GM20431 (cell line): ENCODE data around the gene TMEM44.

Experiments
- in situ Hi-C: fragments of 300-500 bp; cut with MseI, MboI; formaldehyde crosslinking; loops from one replicate; pipeline ENCODE4 v1.15.0; 2020; ENCODE audit warnings: low sequenced_read_pairs; ENCODE audit not compliant: unreplicated experiment

Gene TMEM44, protein sequence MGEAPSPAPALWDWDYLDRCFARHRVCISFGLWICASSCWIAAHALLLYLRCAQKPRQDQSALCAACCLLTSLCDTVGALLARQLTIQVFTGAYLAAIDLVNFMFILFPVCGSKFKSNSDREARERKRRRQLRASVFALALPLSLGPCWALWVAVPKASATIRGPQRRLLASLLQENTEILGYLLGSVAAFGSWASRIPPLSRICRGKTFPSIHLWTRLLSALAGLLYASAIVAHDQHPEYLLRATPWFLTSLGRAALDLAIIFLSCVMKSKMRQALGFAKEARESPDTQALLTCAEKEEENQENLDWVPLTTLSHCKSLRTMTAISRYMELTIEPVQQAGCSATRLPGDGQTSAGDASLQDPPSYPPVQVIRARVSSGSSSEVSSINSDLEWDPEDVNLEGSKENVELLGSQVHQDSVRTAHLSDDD

DNA sequence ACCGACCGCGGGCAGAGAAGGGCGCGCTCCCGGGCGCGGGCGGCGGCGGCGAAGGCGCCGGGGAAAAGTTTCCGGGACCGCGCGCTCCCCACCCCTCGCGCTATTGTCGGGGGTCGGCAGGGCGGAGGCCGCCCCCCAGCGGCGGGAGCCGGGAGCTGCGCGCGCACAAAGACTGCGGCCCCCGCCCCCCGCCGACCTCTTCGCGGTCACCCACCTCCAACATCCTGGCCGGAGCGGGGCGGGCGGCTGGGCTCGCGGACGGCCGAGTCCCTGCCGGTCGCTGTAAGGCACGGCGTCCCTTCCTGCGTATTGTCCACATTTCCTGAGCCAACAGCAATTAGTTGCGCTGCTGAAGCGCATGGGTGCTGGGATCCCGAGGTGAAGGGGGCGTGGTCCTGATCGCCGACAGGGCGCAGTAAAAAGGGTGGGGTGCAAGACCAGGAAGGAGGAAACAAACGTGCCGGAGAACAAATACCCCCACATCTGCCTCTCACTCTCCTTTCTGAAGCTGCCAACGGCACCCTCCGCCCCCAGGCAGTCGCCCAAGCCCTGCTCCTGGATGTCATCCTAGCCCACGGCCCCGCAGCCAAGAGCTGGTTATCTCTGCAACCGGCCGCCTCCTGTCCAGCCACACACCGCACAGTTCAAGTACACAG lies at the start of gene TMEM44:
Gene TMEM44 (minus strand): TSS at position 71 of the 656 bp plus-strand sequence. CDS start 204 bp downstream, outside the sequence.
- in situ Hi-C loops = no loop called here

DNA sequence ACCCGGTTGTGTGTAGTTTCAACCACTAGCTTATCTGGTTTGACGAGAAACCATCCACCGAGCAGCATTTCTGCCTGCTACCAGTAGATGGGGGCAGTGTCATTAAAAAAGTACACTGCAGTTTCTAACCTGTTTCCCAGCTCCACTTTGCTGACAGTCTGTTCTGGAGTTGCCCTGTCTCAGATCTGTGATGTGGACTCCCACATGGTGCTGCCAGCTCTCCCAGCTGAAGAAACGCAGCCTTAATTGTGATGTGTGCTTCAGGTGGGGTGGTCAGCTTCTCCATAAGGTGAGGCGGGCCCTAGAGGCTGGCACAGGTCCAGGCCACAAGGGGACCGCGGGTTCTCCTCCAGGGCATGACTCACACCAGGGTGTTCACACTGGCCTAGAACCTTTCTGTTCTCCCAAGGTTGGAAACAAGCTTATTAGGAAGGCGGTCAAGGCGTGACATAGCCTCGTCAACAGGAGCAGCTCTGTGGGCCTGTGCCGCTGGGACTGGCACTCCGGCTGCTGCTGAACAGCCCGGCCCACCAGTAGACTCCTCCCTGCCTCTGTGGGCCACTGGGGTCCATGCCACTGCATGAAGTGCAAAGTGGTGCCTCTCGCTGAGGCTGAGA lies 49.6 kb upstream of the TMEM44 start:
- in situ Hi-C loops = loop anchor here (10.0 kb wide), 2 partner anchors 422 to 582 kb away; no protein-coding TSS in a partner anchor

DNA sequence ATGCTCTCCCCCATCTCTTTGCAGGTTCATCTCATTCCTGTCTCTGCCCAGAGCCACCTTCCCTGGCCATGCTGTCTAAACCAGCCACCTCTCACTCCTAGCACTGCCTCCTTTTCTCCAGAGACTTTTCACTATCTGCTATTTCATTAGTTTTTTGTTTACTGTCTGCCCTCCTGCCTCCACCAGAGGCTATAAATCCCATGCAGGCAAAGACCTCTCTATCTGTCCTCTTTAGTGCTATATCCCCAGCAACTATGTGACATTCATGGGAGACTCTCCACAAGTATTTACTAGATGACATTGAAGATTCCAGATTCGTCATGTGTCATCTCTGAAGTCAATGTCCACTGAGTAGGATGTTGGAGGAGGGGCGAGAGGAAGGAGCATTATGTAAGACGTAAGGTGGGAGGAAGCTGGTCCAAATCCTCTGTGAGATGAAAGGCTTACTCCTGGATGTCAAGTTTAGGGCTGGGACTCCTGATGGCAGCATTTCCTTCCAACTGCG lies 49.0 kb upstream of the TMEM44 start:
- in situ Hi-C loops = loop anchor here (10.0 kb wide), 2 partner anchors 423 to 583 kb away; no protein-coding TSS in a partner anchor

DNA sequence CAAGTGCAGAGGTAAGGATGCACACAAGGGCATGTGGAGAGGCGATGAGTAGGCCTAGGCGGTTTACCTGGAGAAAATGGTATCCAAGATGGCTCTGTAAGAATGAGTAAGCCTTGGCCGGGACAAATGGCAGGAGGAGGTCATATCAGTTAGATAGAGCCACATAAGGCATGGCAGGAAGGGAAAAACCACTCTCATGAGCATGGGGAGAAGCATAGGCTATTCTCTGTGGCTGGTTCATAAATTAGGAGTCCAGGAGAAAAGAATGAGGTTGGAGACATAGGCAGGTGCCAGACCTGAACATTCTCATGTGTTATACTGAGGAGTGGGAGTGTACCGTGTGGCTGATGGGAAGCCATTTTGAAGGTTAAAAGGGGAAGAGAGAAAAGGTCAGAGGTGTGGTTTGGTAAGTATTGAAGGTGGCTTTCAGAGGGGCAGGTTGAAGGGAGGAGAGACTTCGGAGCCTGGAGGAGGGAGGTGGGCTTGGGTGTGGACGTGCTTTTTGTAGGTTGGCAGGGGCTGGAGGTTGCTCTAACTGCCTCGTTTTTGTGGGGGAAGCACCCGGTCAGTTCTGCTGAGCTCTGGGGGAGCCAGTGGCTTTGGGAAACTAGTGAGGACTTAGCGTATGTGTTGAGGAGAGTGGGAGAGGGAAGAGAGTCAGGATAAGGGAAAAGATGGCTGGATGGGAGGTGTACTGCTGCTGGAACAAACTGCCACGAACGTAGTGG lies 47.8 kb upstream of the TMEM44 start:
- in situ Hi-C loops = loop anchor here (10.0 kb wide), 2 partner anchors 424 to 584 kb away; no protein-coding TSS in a partner anchor

DNA sequence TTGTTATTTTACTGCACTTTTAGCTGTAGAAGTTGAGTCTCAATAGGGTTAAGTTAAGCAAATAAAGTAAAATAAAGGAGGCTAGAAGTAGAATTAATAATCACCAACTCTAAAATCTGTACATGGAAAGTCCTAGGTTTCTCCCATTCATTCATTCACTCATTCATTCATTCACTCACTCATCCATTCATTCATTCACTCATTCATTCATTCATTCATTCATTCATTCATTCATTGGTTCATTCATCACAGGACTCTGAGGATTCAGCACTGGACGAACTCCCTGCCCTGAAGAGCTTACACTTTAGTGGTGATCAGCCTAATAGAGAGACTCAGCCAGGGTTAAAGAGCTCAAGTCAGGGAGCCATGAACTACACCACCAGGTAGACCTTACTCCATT lies 43.3 kb upstream of the TMEM44 start:
- in situ Hi-C loops = no loop called here

DNA sequence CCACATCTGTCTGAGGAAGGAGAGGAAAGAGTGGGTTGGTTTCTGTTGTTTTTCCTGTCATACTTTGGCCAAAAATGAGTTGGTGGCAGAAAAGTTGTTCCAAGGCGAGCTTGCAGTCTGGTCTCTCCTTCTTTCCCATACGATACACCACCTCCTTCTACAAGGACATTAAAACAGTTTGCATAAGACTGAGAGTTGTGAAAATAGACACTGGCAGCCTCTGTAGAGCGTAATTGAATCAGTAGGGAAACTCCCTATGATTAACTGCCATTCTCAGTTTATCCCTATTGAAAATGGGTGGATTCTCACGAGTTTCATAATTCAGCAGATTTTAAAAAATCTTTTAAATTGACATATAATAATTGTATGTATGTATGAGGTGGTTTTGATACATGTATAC lies 42.5 kb upstream of the TMEM44 start:
- in situ Hi-C loops = no loop called here

DNA sequence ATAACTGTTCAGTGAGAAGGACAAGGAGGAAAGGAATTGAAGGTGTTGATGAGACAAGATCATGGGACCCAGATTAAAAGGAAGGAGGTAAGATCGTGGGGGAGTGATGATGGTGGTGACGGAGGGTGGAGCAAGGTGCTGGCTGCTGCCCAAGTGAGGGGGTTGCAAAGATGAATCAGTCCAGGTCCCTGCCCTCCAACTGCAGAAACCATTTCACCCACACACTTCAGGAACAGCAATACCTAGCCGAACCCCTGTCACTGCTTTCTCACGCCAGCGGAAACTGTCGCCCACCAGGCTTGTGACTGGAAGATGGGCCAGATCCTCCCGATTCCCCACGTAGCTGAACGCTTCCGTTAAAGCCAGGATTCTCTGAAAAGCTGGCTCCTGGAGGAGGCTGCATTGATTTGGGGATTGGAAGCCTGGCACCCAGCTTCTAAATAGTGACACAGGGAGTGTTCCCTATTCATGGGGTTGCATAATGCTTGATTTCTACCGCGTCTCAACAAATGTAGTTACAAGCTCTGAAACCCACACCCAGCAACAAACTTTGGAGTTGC lies 41.9 kb upstream of the TMEM44 start:
- in situ Hi-C loops = no loop called here

DNA sequence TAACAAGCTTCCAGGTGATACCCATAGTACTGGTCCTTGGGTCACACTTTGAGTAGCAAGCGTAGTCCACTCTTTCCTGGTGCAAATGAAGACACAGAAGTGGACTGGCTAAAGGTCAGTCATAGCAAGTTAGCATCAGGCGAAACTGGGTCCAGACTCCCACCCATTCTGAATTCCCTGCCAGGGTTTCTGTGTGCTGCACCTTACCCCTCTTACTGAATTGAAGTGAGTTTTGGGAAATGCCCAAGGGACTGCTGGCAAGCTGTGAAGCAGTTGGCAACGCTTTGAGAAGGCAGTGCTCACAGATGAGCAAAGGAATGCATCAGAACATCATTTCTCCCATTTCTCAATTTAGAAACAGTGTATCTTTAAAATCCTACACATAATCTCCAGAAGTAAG lies 40.5 kb upstream of the TMEM44 start:
- in situ Hi-C loops = loop anchor here (25.0 kb wide), 1 partner anchor 864 kb away; the partner anchor contains the start of gene PPP1R2

DNA sequence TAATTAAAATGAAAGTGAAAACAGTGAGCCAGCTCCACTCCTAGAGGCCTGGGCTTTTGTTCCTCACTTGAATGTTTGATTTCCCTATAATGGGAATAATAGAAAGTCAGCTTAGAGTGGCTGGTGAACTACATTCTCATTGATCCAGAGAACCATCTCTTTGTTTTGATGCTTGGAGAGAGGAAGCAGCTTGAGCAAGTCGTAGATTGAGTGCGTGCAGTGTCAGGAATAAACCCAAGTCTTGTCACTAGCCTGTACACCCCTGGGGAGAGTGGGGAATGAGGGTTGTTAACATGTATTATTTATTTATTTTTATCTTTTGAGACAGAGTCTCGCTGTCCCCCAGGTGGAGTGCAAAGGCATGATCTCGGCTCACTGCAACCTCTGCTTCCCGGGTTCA lies 39.7 kb upstream of the TMEM44 start:
- in situ Hi-C loops = loop anchor here (25.0 kb wide), 1 partner anchor 864 kb away; the partner anchor contains the start of gene PPP1R2

DNA sequence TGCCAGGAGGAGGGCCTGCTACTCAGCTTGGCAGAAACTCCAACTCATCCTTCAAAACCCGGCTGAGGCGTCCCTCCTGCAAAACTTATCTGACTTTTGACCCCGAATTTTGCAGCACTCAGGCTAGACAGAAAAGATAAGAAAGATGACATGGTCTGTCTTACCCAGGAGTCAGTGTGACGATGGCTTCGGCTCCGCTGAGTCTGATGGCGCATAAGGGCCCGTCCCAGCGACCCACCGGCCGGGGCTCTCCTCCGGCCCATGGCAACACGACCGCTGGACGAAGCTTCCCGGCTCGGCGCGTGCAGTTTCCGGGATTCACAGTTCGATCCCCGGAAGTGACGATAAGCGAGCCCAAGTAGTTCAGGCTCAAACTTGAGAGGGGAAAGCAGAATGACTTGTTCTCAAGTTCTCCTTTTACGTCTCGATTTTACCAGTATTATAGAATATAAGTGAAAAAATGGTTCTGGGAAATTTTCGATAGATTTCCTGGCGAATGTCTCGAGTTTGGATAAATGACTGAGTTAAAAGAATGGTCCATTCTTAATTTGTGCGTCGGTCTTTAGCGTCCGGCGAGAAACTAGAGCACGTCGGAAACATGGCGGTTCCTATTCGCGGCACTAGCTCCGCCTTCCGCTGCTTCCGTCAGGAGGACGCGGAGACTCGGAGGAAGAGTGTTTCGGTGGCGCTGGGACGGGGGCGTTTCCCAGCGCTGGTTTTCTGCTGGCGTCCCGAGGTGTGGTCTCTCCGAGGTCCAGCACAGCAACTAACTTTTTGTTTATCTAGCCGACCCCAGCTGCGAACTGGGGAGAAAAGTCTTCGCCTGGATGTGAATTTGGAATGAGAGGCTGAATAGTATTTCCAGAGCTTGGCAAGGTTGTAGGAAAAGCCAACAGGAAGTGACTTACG lies 38.9 kb upstream of the TMEM44 start, which contains the start of gene LSG1:
Gene LSG1 (minus strand): TSS at position 292 of the 909 bp plus-strand sequence. CDS start 29 bp downstream, at position 263.
- in situ Hi-C loops = loop anchor here (25.0 kb wide), 1 partner anchor 865 kb away; the partner anchor contains the start of gene PPP1R2

DNA sequence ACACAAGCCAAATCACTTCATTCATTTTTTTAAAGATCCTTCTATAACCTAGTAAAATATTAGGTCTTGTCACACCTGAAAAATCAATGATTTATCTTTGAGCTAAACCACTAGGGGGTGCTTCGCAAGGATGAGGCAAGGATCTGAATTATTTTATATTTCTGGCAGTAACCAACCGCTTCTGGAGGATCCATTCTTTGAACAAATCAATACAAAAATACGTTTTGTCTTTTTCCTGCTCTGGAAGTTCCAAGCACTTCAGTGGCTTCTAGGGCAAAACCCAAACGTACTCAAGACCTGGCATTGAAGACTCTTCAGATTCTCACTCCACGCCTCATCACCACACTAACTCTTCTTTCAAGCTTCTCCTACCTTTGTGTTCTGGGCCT lies 38.3 kb upstream of the TMEM44 start:
- in situ Hi-C loops = loop anchor here (25.0 kb wide), 1 partner anchor 866 kb away; the partner anchor contains the start of gene PPP1R2

DNA sequence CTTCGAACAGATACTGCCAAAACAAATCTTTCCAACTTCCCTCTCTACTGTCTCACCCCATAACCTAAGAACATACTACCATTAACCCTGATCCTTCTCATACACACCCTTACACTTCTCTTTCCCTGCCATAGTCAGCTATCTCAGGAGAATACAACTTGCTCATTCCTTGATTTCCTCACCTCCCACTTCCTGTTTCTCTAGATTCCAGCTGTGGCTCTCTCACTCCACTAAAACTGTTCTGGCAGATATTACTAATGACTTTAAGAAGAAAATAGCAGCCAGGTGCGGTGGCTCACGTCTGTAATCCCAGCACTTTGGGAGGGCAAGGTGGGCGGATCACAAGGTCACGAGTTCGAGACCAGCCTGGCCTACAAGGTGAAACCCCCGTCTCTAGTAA lies 34.1 kb upstream of the TMEM44 start:
- in situ Hi-C loops = loop anchor here (25.0 kb wide), 1 partner anchor 870 kb away; the partner anchor contains the start of gene PPP1R2

DNA sequence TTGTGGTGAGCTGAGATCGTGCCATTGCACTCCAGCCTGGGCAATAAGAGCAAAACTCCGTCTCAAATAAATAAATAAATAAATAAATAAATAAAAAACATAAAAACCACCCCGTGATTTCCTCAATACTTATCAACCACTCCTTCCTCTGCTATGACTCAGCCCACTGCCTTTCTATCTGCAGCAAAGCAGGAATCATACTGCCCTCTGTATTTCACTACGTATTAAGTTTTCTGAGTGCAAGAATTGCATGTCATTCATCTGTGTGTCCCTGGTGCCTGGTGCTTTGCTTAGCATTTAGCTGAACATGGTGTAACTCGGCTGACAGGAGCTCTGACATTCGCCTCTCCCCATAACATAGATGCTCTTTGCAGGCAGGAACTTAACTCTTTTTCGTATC lies 31.6 kb upstream of the TMEM44 start:
- in situ Hi-C loops = loop anchor here (25.0 kb wide), 1 partner anchor 872 kb away; the partner anchor contains the start of gene PPP1R2

DNA sequence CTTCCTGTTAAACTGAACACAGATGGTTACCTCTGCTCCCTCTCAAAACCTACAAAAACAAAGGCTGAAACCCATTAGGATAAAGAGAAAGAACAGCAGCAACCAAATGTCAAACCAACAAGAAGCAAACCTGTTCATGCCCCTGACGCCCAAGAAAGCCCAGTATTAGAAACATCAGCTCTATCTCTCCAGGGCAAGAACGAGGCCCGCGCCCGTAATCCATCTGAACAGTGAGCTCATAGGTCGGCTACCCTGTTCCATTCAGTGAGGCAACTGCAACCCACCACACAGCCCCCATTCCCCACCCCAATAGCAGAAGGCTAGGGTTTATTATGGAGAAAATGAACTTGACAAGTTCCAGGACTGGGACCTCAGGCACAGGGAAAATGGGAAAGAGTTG lies 28.7 kb upstream of the TMEM44 start:
- in situ Hi-C loops = loop anchor here (25.0 kb wide), 1 partner anchor 875 kb away; the partner anchor contains the start of gene PPP1R2

DNA sequence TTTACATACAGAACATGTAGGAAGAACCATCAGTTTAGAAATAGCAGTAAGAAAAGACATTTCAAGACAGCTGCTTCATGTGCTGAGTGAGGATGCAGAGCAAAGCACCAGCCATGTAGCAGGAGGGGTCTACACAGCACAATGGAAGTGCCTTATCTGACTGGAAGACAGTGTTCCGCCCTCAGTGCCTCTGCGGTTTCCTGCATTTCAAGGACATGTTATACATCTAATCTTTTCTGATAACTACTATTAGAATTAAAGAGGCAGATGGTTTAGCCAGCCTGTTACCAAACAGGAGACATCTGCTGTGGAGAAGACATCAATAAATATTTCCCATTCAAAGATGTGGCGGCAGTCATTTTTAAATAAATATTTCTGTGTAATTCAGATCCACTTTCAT lies 28.2 kb upstream of the TMEM44 start:
- in situ Hi-C loops = loop anchor here (25.0 kb wide), 1 partner anchor 876 kb away; the partner anchor contains the start of gene PPP1R2

DNA sequence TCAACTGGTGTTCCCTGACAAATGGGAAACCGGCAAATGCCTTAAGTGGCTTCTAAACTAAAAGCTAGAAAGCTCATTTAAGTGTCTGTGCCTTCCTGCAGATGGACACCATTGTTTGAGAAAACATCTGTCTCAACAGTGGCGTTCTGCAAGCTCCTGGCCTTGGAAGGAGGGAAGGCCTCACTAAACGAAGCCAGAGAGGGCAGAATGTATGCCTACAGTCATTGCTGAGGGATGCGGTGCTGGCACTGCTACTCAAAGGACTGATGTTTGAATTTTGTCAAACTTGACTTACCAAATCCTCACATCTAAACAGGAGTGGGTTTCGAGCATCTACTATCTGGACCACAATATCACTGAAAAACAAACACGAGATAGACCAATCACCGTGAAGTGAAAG lies 26.6 kb upstream of the TMEM44 start:
- in situ Hi-C loops = loop anchor here (25.0 kb wide), 1 partner anchor 878 kb away; the partner anchor contains the start of gene PPP1R2

DNA sequence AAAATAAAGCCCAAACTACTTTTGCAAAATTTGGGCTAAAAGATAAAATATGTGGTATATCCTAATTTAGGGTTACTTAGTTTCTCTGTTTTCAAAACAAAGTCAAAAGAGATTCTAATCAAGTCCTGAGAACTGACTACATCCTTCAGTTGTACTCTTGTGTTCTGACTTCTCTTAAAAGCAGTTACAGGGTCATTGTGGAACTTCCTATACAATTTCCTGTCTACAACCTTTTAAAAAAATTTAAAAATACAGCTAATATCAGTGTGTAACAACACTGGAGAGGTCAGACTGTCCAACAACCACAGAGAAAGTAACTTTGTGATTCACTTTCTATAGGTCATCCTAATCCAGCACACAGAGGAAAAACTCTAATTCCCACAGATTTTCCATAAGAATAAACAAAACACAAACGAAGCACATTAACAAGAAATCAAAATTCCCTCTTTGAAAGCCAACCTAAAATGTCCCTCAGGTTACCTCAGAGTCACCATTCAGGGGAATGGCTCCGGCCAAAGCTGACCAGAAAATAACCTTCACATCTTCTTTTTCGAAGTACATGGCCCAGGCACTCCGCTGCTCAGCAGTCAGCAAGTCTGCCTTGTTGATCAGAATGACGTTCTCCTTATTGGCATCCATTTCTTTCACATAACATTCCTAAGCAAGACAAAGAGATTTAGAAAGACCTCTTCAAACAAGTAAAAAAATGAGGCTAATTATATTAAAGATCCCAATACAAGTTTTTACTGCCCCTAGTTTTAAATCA lies 25.4 kb upstream of the TMEM44 start:
- in situ Hi-C loops = loop anchor here (25.0 kb wide), 1 partner anchor 879 kb away; the partner anchor contains the start of gene PPP1R2
